Naive B cell (primary cell): ENCODE data around the gene GULP1. TPM values are rescaled to one million over a fixed set of nuclear protein-coding genes. Genes with fewer than 3 reads are reported as not detected.
"Not testable (repeated sequence)": the region's sequence is repeated elsewhere in the genome, so short reads cannot be mapped to it uniquely, and the experiment has no call there.

ENCODE experiments used
- ATAC-seq, 2 donors: fragments of 150-1000 bp; cut with Tn5 transposase; 2 replicates each; pipeline ENCODE4 v1.10.0; 2021; ENCODE audit warnings: low read depth in 2 of 2, mild to moderate bottlenecking in 2 of 2, moderate library complexity in 2 of 2
- DNase-seq: peaks from one replicate; pipeline ENCODE4 v3.0.0; 2022
- H3K27ac Mint-ChIP-seq, 6 donors: one replicate each; pipeline ENCODE4 v1.8.0; 2020 to 2022; ENCODE audit warnings: mild to moderate bottlenecking in 6 of 6, mixed read lengths in 6 of 6, moderate library complexity in 5 of 6, inconsistent platforms in 2 of 6
- H3K27me3 Mint-ChIP-seq, 3 donors: one replicate each; pipeline ENCODE4 v1.8.0; 2021 to 2022; ENCODE audit warnings: mixed read lengths in 3 of 3, mild to moderate bottlenecking in 1 of 3
- H3K36me3 Mint-ChIP-seq, 2 donors: one replicate each; pipeline ENCODE4 v1.8.0; 2020 to 2022; ENCODE audit warnings: mixed read lengths in 2 of 2, inconsistent platforms in 1 of 2, mild to moderate bottlenecking in 1 of 2
- H3K4me1 Mint-ChIP-seq, 3 donors: one replicate each; pipeline ENCODE4 v1.8.0; 2020 to 2022; ENCODE audit warnings: mixed read lengths in 3 of 3, inconsistent platforms in 1 of 3, mild to moderate bottlenecking in 1 of 3, moderate library complexity in 1 of 3
- H3K4me3 Mint-ChIP-seq, 8 donors: one replicate each; pipeline ENCODE4 v1.8.0; 2020 to 2022; ENCODE audit warnings: mild to moderate bottlenecking in 8 of 8, mixed read lengths in 8 of 8, moderate library complexity in 8 of 8, inconsistent platforms in 2 of 8
- H3K9me3 Mint-ChIP-seq, 7 donors: one replicate each; pipeline ENCODE4 v1.8.0; 2020 to 2022; ENCODE audit warnings: mixed read lengths in 7 of 7, mild to moderate bottlenecking in 5 of 7, inconsistent platforms in 2 of 7, moderate library complexity in 1 of 7
- polyA plus RNA-seq, 6 donors: library from polyadenylated mRNA; unstranded; fragments of 300-500 nt; fragmentation: Illumina TruSeq; gene quantifications; one replicate each; pipeline ENCODE4 v1.2.3, GENCODE V29; 2021; ENCODE audit warnings: low read depth in 6 of 6

GULP1 gene
- polyA plus RNA-seq, 6 donors from 2014 or later, result not detected

DNA sequence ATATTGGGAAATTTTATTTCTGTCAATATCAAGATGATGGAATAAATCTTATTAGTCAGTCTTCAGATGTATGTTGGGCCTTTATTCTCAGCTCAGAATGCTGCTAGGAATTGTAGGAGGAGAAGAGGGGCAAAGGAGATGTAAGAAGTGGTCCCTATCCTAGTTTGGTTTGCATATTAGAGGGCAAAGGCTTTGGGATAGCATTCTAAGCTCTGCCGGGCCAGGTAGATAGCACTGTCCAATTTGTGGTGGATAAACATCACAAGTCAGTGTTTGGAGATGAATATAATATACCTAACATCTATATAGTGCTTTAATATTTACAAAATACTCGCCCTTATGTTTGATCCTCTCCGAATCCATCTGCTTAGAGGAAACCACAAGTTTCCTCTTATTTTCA is 149.2 kb downstream of the GULP1 start:
- Mint-ChIP-seq H3K4me1 (no peaks in the 10 kb centered on the region), H3K4me3 (no peak overlapping the region), H3K27ac (no peak overlapping the region), H3K27me3 (no peaks in the 10 kb centered on the region), H3K9me3 (peaks cover 0 to 7% (median 2%) of the 10 kb centered on the region in 7 donors), H3K36me3 (no peaks in the 10 kb centered on the region)
- ATAC-seq (no peak), DNase-seq (no peak)

DNA sequence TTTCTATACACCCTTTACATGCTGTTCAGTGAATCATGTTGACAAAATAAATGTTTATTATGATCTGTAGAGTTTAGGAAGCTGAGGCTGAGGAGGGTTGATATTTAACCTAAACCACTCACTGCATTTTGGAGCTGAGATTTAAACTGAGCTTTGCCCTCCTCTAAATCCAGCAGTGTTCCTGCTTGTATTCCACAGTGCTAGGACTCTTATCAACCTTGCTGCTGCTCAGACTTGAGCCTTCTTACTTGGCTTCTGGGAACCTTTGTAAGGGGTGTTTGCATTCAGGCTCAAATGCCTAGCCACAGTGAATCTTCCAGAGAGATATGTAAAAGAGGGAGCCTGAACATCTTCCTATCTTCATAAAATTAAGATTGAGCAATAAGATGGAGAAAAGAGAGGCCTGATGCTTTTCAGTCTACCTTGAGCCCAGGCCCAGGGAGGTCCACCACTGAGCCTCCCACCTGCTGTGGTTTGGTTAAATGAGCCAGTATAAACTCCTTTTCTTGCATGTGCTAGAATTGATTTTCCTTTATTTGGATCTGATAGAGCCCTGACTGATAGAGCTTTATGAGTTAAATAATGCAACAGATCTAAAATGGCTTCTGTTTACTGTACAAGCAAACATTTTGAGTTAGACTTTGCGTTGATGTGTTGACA is 149.7 kb downstream of the GULP1 start:
- H3K36me3 Mint-ChIP-seq, result no peaks in the 10 kb centered on the region

DNA sequence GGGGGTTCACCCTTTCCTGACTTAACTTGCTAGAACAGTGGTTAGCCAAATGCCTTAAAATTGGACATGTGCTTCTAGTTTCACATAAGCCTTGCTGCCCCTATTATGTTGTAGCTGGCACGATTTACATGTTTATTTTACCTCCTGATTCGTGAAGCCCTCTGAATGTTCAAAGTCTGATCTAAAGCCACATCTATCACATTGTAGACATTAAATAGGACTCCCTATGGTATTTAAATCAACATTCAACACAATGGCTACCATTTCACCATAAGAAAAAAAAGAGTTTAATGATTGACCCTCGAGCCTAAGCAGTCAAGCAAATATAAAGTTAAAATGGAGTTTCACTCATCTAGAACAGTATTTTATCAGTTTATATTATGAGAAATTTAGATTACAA is 151.5 kb downstream of the GULP1 start:
- Mint-ChIP-seq H3K9me3 (peaks cover 0 to 6% (median 0%) of the 10 kb centered on the region in 7 donors), H3K27me3 (no peaks in the 10 kb centered on the region), H3K4me1 (no peaks in the 10 kb centered on the region), H3K27ac (no peak overlapping the region), H3K36me3 (no peaks in the 10 kb centered on the region), H3K4me3 (no peak overlapping the region)
- DNase-seq (no peak), ATAC-seq (no peak)

More for the DNA sequence above, 149.7 kb downstream of the GULP1 start:
- Mint-ChIP-seq H3K27me3 (no peaks in the 10 kb centered on the region), H3K4me1 (no peaks in the 10 kb centered on the region), H3K27ac (no peak overlapping the region), H3K9me3 (peaks cover 0 to 5% (median 2%) of the 10 kb centered on the region in 7 donors), H3K4me3 (no peak overlapping the region)
- ATAC-seq, result no peak
- DNase-seq, result no peak

DNA sequence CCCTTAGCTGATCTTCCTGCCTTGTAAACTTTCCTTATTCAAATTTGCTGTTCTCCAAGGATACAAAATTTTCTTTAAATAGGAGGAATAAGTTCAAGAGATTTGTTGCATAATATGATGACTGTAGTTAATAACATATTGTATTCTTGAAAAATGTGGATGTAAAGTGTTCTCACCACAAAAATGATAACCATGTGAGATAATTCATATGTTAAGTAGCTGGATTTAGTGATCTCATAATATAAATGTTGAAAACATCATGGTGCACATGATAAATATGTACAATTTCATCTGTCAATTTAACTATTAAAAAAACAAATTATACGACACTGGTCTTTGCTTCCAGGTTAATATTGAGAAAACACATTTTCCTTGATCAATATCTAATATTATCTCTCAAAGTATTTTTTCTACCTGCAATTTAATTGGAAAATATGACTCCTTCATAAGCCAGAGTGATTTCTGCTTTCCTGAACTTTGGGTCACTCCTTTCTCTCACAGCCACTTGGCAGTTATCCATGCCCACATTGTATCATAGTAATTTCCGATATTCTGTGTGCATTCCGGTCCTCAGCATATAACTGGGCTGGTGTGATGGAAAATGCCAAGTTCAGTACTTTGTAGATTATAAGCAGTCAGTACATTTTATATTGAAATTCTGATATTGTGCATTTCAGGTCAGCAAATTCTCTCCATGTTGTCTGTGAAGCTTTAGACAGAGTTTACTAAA is 152.6 kb downstream of the GULP1 start:
- Mint-ChIP-seq H3K4me1 (no peaks in the 10 kb centered on the region), H3K27ac (no peak overlapping the region), H3K9me3 (peaks cover 0 to 6% (median 0%) of the 10 kb centered on the region in 7 donors), H3K36me3 (no peaks in the 10 kb centered on the region), H3K27me3 (no peaks in the 10 kb centered on the region), H3K4me3 (no peak overlapping the region)
- ATAC-seq (no peak), DNase-seq (no peak)

DNA sequence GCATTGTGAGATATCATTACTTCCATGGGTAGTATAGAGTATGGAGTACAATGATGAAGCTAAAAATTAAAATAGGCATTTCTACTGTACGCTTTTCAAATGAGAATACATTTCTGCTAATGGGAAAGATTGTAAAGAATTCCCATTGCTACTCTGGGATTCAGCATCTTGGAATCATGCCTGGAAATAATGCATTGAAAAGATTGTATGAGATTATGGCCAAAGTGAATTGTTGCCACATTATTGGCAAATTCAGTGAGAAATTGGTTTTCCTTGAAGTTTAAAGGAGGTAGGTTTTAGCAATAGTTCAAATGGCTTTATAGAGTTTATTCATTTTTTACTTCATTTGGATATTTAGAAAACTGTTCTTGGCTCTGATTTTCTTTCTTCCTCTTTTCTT is 157.9 kb downstream of the GULP1 start:
- ATAC-seq (no peak), DNase-seq (no peak)

DNA sequence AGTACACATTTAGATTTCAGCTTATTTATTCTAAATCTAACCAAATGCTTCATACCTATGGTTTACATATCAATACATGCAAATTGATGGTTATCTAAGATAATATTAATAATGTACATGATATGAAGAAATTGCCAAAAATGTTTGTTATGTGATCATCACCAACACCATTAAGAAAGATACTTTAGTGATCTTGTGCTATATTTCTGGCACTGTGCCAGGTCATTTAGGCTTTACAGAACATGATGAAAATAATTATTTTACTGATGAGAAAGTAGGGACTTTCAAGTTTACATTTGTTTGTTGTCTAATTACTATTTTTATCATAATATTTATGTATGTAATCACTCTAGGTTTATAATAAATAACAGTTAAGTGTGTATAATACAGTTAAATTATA is 158.3 kb downstream of the GULP1 start:
- H3K4me1 Mint-ChIP-seq, result no peaks in the 10 kb centered on the region

More for the DNA sequence above, 157.9 kb downstream of the GULP1 start:
- no peaks in the 10 kb centered on the region for H3K36me3 Mint-ChIP-seq
- no peak overlapping the region for H3K4me3 Mint-ChIP-seq
- no peaks in the 10 kb centered on the region for H3K4me1 Mint-ChIP-seq
- no peaks in the 10 kb centered on the region for H3K27me3 Mint-ChIP-seq
- H3K9me3 Mint-ChIP-seq, result peaks cover 0 to 6% (median 0%) of the 10 kb centered on the region in 7 donors
- H3K27ac Mint-ChIP-seq, result no peak overlapping the region

DNA sequence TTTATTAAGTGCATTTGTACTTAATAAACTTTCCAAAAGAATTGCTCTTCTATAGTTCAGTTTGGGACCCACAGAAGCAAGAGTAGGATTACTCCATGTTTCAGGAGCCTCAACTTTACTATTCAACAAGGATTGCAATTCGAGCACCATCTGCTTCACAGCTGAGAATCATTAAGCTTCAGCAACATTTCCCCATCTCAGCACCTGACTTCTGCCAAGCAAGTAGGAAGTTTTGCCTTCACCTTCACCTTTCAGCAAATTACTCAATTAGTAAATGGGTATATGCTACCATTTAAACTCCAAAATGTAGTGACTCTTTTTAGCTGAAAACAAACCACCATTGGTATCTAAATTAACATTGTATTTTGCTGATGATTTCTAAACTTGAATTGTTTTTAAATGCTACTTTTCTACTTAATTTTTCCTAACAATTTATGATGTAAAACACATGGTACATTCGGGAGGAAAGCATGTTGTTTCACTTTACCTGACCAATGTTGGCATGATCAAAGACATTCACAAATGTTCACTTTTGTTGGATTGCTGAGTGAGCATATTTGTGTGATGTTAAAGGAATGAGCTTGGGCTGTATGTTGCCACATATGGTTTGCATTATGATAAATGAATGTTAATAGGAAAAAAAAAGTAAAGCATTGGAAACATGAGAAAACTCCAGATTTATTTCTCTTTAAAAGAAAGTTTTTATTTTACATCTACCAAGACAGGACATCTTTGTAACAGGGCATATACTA is 159.2 kb downstream of the GULP1 start:
- H3K4me1 Mint-ChIP-seq, result no peaks in the 10 kb centered on the region
- H3K27me3 Mint-ChIP-seq, result no peaks in the 10 kb centered on the region
- no peak overlapping the region for H3K27ac Mint-ChIP-seq
- ATAC-seq (no peak), DNase-seq (no peak)
- H3K9me3 Mint-ChIP-seq, result peaks cover 0 to 6% (median 2%) of the 10 kb centered on the region in 7 donors
- no peaks in the 10 kb centered on the region for H3K36me3 Mint-ChIP-seq
- H3K4me3 Mint-ChIP-seq, result no peak overlapping the region

More for the DNA sequence above, 158.3 kb downstream of the GULP1 start:
- Mint-ChIP-seq H3K27me3 (no peaks in the 10 kb centered on the region), H3K36me3 (no peaks in the 10 kb centered on the region), H3K27ac (no peak overlapping the region), H3K9me3 (peaks cover 0 to 6% (median 0%) of the 10 kb centered on the region in 7 donors), H3K4me3 (no peak overlapping the region)
- DNase-seq, result no peak
- no peak for ATAC-seq

DNA sequence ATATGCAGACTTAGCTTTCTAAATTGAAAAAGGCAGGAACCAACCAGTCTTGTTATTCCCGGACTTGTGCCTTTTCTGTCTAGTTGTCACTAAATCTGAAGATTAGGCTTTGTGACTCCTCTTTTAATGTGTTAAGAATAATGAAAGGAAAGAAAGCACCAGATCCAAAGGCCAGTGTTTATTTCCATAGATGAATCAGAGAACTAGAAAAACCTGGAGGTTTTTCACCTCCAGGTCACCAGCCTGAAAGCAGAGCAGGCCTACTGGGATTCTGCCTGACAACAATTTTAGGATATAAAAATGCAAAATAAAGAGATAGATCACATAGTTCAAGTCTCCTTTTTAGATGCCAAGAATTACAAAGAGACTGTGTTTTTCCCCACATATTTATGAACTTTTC is 160.4 kb downstream of the GULP1 start:
- DNase-seq (no peak), ATAC-seq (no peak)
- Mint-ChIP-seq H3K4me1 (no peaks in the 10 kb centered on the region), H3K36me3 (no peaks in the 10 kb centered on the region), H3K27ac (no peak overlapping the region), H3K9me3 (peaks cover 0 to 5% (median 2%) of the 10 kb centered on the region in 7 donors), H3K27me3 (no peaks in the 10 kb centered on the region), H3K4me3 (no peak overlapping the region)

DNA sequence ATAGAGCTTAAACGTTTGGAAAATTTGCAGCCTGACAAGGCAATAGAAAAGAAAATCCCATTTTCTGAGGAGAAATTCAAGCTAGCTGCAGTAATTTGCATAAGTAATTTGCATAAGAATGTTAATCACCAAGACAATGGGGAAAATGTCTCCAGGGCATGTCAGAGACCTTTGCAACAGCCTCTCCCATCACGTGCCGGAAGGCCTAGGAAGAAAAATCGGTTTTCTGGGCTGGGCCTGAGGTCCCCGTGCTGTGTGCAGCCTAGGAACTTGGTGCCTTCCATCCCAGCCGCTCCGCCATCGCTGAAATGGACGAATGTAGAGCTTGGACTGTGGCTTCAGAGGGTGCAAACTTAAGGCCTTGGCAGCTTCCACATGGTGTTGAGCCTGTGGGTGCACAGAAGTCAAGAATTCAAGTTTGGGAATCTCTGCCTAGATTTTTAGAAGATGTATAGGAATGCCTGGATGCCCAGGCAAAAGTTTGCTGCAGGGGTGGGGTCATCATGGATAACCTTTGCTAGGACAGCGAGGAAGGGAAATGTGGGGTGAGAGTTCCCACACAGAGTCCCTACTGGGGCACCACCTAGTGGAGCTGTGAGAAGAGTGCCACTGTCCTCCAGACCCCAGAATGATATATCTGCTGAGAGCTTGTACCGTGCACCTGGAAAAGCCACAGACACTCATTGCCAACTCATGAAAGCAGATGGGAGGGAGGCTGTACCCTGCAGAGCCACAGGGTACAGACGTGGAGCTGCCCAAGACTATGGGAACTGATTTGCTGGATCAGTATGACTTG is 164.6 kb downstream of the GULP1 start:
- DNase-seq (no peak), ATAC-seq (no peak)
- peaks cover 0 to 7% (median 4%) of the 10 kb centered on the region in 7 donors for H3K9me3 Mint-ChIP-seq
- H3K4me3 Mint-ChIP-seq, result no peak overlapping the region
- no peaks in the 10 kb centered on the region for H3K4me1 Mint-ChIP-seq
- H3K27ac Mint-ChIP-seq, result no peak overlapping the region
- no peaks in the 10 kb centered on the region for H3K27me3 Mint-ChIP-seq
- no peaks in the 10 kb centered on the region for H3K36me3 Mint-ChIP-seq

DNA sequence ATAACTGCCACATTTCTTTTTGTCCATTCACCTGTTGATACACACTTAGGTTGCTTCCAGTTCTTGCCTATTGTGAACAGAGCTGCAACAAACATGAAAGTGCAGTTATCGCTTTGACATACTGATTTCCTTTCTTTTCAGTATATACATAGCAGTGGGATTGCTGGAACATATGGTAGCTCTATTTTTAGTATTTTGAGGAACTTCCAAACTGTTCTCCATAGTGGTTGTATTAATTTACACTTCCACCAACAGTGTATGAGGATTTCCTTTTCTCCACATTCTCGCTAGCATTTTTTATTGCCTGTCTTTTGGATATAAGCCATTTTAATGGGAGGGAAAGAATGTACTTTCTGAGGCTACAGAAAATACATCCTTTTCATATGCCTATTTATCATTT is 167.4 kb downstream of the GULP1 start:
- DNase-seq, result no peak
- Mint-ChIP-seq H3K27ac (no peak overlapping the region), H3K4me3 (no peak overlapping the region), H3K9me3 (peaks cover 0 to 13% (median 4%) of the 10 kb centered on the region in 7 donors), H3K4me1 (no peaks in the 10 kb centered on the region), H3K27me3 (no peaks in the 10 kb centered on the region), H3K36me3 (no peaks in the 10 kb centered on the region)
- no peak for ATAC-seq

DNA sequence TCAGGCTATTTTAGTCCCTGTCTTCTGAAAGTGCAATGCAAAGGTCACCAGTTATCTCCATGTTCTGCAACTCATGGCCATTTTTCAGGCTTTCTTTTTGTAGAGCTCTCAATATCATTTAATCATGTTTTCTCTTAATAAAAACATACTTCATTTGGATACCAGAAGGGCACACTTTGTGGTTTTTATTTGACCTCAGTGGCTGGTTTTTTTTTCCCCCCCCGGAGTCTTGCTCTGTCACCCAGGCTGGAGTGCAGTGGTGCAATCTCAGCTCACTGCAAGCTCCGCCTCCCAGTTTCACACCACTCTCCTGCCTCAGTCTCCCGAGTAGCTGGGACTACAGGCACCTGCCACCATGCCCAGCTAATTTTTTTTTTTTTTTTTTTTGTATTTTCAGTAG is 174.4 kb downstream of the GULP1 start:
- H3K4me1 Mint-ChIP-seq, DNase-seq, H3K27ac Mint-ChIP-seq, H3K27me3 Mint-ChIP-seq, H3K4me3 Mint-ChIP-seq, H3K36me3 Mint-ChIP-seq, ATAC-seq: not testable (repeated sequence)
- peaks cover 2 to 12% (median 6%) of the 10 kb centered on the region in 7 donors for H3K9me3 Mint-ChIP-seq

DNA sequence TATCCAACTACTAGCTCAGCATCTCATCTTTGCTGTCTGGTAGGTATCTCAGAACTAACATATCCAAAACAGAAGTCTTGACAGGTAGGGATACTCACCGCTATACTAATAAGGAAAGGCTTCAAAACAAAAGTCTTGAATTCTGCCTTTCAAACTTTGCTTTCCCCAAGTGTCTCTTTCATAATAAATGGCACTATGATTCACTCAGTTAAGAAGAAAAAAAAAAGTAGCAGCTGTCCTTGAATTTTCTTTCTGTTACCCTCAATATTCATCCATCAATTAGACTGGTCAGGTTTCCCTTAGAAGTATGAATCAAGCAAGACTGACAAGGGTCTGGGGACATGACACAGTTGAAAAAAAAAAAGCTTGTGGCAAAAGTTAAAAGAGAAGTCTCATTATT is 175.1 kb downstream of the GULP1 start:
- no peaks in the 10 kb centered on the region for H3K4me1 Mint-ChIP-seq
- no peak overlapping the region for H3K27ac Mint-ChIP-seq
- H3K9me3 Mint-ChIP-seq, result peaks cover 2 to 12% (median 4%) of the 10 kb centered on the region in 7 donors
- no peaks in the 10 kb centered on the region for H3K27me3 Mint-ChIP-seq
- DNase-seq, result no peak
- H3K4me3 Mint-ChIP-seq, result no peak overlapping the region
- ATAC-seq, result no peak
- H3K36me3 Mint-ChIP-seq, result no peaks in the 10 kb centered on the region

DNA sequence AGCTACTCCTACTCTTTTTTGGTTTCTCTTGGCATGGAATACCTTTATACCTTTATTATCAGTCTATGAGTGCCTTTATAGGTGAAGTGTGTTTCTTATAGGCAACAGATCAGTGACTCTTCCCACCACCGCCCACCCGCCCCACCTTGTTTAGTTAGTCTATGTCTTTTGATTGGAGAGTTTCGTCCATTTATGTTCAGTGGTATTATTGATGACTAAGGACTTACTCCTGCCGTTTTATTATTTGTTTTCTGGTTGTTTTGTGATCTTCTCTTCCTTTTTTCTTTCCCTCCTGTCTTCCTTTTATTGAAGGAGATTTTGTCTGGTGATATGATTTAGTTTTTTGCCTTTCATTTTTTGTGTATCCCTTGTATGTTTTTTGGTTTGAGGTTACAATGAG is 179.5 kb downstream of the GULP1 start:
- DNase-seq (no peak), ATAC-seq (no peak)
- Mint-ChIP-seq H3K27me3 (no peaks in the 10 kb centered on the region), H3K4me1 (no peaks in the 10 kb centered on the region), H3K9me3 (peaks cover 0 to 10% (median 5%) of the 10 kb centered on the region in 7 donors), H3K4me3 (no peak overlapping the region), H3K27ac (no peak overlapping the region), H3K36me3 (no peaks in the 10 kb centered on the region)
